HCT116 (cell line): ENCODE results near the gene UPP2. TPM values are rescaled to one million over a fixed set of nuclear protein-coding genes. Genes with fewer than 3 reads are reported as not detected.

Experiments used
- ATAC-seq: fragments of 200-7000 bp; cut with Tn5 transposase; 2 replicates; pipeline ENCODE4 v1.9.1; 2020; ENCODE audit warnings: mild to moderate bottlenecking, moderate library complexity
- BruUV-seq: library from RNA; stranded (reverse); fragments of 400-500 nt; replicated peaks from 2 replicates; lab custom pipeline; 2021; lab: Mats Ljungman, UMichigan
- CTCF ChIA-PET: fragments of 300-600 bp; sonication (Branson Sonifier 250); formaldehyde crosslinking; loops from one replicate; lab custom pipeline; 2021; ENCODE audit warnings: antibody characterized with exemption; lab: Charles Lee
- POLR2A ChIA-PET: fragments of 300-600, 350-600 bp; sonication (Branson Sonifier 250); formaldehyde crosslinking; loops from one replicate; lab custom pipeline; 2021; ENCODE audit warnings: antibody characterized with exemption; lab: Charles Lee
- RAD21 ChIA-PET, 2 experiments: fragments of 300-600 bp; sonication (Branson Sonifier 250); formaldehyde crosslinking; loops; one replicate each; lab custom pipeline; 2023; ENCODE audit warnings: low total read pairs in 2 of 2; ENCODE audit not compliant: uncharacterized antibody in 2 of 2, unreplicated experiment in 2 of 2, low non-redundant PET in 1 of 2; lab: Charles Lee
- DNase-seq: peaks from one replicate; pipeline ENCODE4 v3.0.0-alpha.2; 2010; ENCODE audit warnings: low read depth, low spot score
- H2AFZ ChIP-seq: fragments of 200-600 bp; shearing (Covaris generic), sonication (generic); 2 replicates; pipeline ENCODE4 v1.6.1; 2017; ENCODE audit warnings: low read depth, mixed run types, mixed read lengths, antibody characterized with exemption, low read length; ENCODE audit not compliant: poor library complexity, severe bottlenecking
- H3K27ac ChIP-seq: 2 replicates; pipeline ENCODE4 v1.5.1; 2012; ENCODE audit warnings: low read depth, low read length
- H3K27me3 ChIP-seq: fragments of 200-600 bp; sonication (generic); 2 replicates; pipeline ENCODE4 v1.6.1; 2016; ENCODE audit warnings: mixed run types, low read length, mixed read lengths; ENCODE audit not compliant: insufficient read depth
- H3K36me3 ChIP-seq, 2 experiments: fragments of 200-500 bp in 1 of 2; fragments of 200-600 bp in 1 of 2; sonication (Bioruptor generic) in 1 of 2; sonication (generic) in 1 of 2; 2 replicates each; pipeline versions ENCODE4 v1.5.1 to v1.6.1; 2014 to 2016; ENCODE audit warnings: low read length in 2 of 2, inconsistent platforms in 1 of 2, mixed read lengths in 1 of 2, mixed run types in 1 of 2; ENCODE audit not compliant: insufficient read depth in 2 of 2, control insufficient read depth in 1 of 2
- H3K4me1 ChIP-seq, 2 experiments: fragments of 200-600 bp in 1 of 2; sonication (generic) in 1 of 2; 2 replicates each; pipeline versions ENCODE4 v1.5.1 to v1.6.1; 2012 to 2017; ENCODE audit warnings: low read length in 2 of 2, inconsistent platforms in 1 of 2, mild to moderate bottlenecking in 1 of 2, mixed read lengths in 1 of 2, mixed run types in 1 of 2, moderate library complexity in 1 of 2; ENCODE audit not compliant: insufficient read depth in 2 of 2, control insufficient read depth in 1 of 2
- H3K4me2 ChIP-seq: fragments of 200-600 bp; sonication (generic); 2 replicates; pipeline ENCODE4 v1.6.1; 2017; ENCODE audit warnings: mixed run types, low read length, mixed read lengths
- H3K4me3 ChIP-seq, 2 experiments: fragments of 200-600 bp in 1 of 2; sonication (generic) in 1 of 2; replicated peaks in 1 of 2; 2 replicates each; pipeline ENCODE4 v1.5.1; 2011 to 2016; ENCODE audit warnings: low read length in 2 of 2, control low read depth in 1 of 2, low read depth in 1 of 2, mild to moderate bottlenecking in 1 of 2, mixed read lengths in 1 of 2, mixed run types in 1 of 2
- H3K79me2 ChIP-seq: fragments of 200-600 bp; sonication (generic); 2 replicates; pipeline ENCODE4 v1.6.1; 2017; ENCODE audit warnings: mild to moderate bottlenecking, mixed run types, low read length, moderate library complexity, mixed read lengths; ENCODE audit not compliant: insufficient read depth
- H3K9ac ChIP-seq: fragments of 200-600 bp; sonication (generic); 2 replicates; pipeline ENCODE4 v1.6.1; 2016; ENCODE audit warnings: low read length, mixed read lengths
- H3K9me2 ChIP-seq: fragments of 200-600 bp; sonication (generic), shearing (Covaris generic); 2 replicates; pipeline ENCODE4 v1.6.1; 2017; ENCODE audit warnings: mixed run types, mild to moderate bottlenecking, moderate library complexity; ENCODE audit not compliant: insufficient read depth
- H3K9me3 ChIP-seq, 2 experiments: fragments of 200-500 bp in 1 of 2; fragments of 200-600 bp in 1 of 2; sonication (Bioruptor generic) in 1 of 2; sonication (generic) in 1 of 2; 2 replicates each; pipeline ENCODE4 v1.6.1; 2014 to 2017; ENCODE audit warnings: low read length in 2 of 2, mixed read lengths in 2 of 2, inconsistent platforms in 1 of 2, low read depth in 1 of 2, mild to moderate bottlenecking in 1 of 2, mixed run types in 1 of 2, moderate library complexity in 1 of 2; ENCODE audit not compliant: control insufficient read depth in 1 of 2, insufficient read depth in 1 of 2
- H4K20me1 ChIP-seq: fragments of 200-600 bp; sonication (generic), shearing (Covaris generic); 2 replicates; pipeline ENCODE4 v1.6.1; 2017; ENCODE audit warnings: mixed run types, mild to moderate bottlenecking, moderate library complexity; ENCODE audit not compliant: insufficient read depth
- EGR1 ChIP-seq: IDR thresholded peaks from 2 replicates; pipeline ENCODE4 v1.6.1; 2012; ENCODE audit warnings: low read depth
- ELF1 ChIP-seq: IDR thresholded peaks from 2 replicates; pipeline ENCODE4 v1.6.1; 2012; ENCODE audit warnings: low read depth, borderline replicate concordance
- EZH2 ChIP-seq: fragments of 200-600 bp; sonication (generic); IDR thresholded peaks from 2 replicates; pipeline ENCODE4 v1.6.1; 2017; ENCODE audit warnings: antibody characterized with exemption, mixed run types
- EZH2phosphoT487 ChIP-seq: fragments of 200-600 bp; IDR thresholded peaks from 2 replicates; pipeline ENCODE4 v1.6.1; 2018; ENCODE audit warnings: antibody characterized with exemption, borderline replicate concordance
- FOSL1 ChIP-seq: IDR thresholded peaks from 2 replicates; pipeline ENCODE4 v1.6.1; 2012; ENCODE audit warnings: low read depth
- JUND ChIP-seq: IDR thresholded peaks from 2 replicates; pipeline ENCODE4 v1.6.1; 2012
- POLR2A ChIP-seq: IDR thresholded peaks from 2 replicates; pipeline ENCODE4 v1.7.0; 2011; ENCODE audit warnings: borderline replicate concordance; ENCODE audit not compliant: insufficient read depth, insufficient read length; ENCODE audit errors: extremely low read depth
- SIN3A ChIP-seq: IDR thresholded peaks from 2 replicates; pipeline ENCODE4 v1.6.1; 2012; ENCODE audit warnings: low read depth
- SP1 ChIP-seq: IDR thresholded peaks from 2 replicates; pipeline ENCODE4 v1.6.1; 2012; ENCODE audit warnings: low read depth
- SRF ChIP-seq: IDR thresholded peaks from 2 replicates; pipeline ENCODE4 v1.6.1; 2012; ENCODE audit warnings: low read depth
- TCF7L2 ChIP-seq: IDR thresholded peaks from 2 replicates; pipeline ENCODE4 v1.7.0; 2011; ENCODE audit warnings: borderline replicate concordance, inconsistent platforms; ENCODE audit not compliant: insufficient read depth, insufficient read length; ENCODE audit errors: extremely low read depth
- YY1 ChIP-seq: IDR thresholded peaks from 2 replicates; pipeline ENCODE4 v1.6.1; 2011; ENCODE audit warnings: low read length, low read depth, moderate library complexity, mild to moderate bottlenecking; ENCODE audit not compliant: insufficient replicate concordance; ENCODE audit errors: extremely low read depth
- ZFX ChIP-seq: fragments of 450-650 bp; IDR thresholded peaks from 2 replicates; pipeline ENCODE4 v1.6.1; 2017
- ZNF274 ChIP-seq: fragments of 200-500 bp; sonication (Bioruptor generic); IDR thresholded peaks from 2 replicates; pipeline ENCODE4 v1.6.1; 2014; ENCODE audit warnings: mild to moderate bottlenecking, low read depth, low read length, inconsistent platforms
- intact Hi-C: fragments of 100-400 bp; cut with micrococcal nuclease; formaldehyde crosslinking; loops from 2 replicates; pipeline ENCODE4 v1.10.0; 2022
- total RNA-seq: library from RNA; stranded (reverse); gene quantifications from one replicate; pipeline ENCODE4 v1.2.1, GENCODE V29; 2021; ENCODE audit not compliant: unreplicated experiment
- TF ChIP-seq, protein P1 (sequence below): IDR thresholded peaks from 2 replicates; pipeline ENCODE4 v1.6.1; 2012
- TF ChIP-seq, protein P2 (sequence below): IDR thresholded peaks from 2 replicates; pipeline ENCODE4 v1.6.1; 2012
- TF ChIP-seq, protein P3 (sequence below): IDR thresholded peaks from 2 replicates; pipeline ENCODE4 v1.6.1; 2011; ENCODE audit warnings: mild to moderate bottlenecking, low read length, moderate library complexity; ENCODE audit not compliant: insufficient replicate concordance; ENCODE audit errors: extremely low read depth

The UPP2 gene
- total RNA-seq, 1 experiment from 2014 or later, result not detected

DNA sequence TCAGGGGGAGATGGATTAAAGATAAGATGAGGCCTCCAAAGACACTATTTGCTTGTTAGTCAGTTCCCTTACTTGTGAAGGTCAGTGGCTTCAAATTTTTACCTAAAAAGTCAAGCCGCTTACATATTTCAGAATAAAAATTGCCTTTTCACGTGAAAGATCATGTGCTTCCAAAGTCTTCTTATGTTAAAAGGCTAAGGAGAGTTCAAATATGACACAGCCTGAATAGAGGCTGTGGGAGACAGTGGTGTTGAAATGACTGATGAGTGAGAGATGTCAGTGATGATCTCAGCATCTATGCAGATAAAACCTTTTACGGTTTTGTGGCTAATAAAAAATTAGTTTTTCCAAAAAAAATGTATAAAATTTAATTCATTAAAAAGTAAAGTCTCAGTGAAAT lies 40.5 kb downstream of the UPP2 start:
- H3K9me2 ChIP-seq, result no peaks in the 10 kb centered on the region
- no peak for DNase-seq
- H3K27me3 ChIP-seq, result no peaks in the 10 kb centered on the region
- no peaks in the 10 kb centered on the region for H3K36me3 ChIP-seq
- RAD21 ChIA-PET, result no interaction called here
- H2AFZ ChIP-seq, result no peak overlapping the region
- H3K9ac ChIP-seq, result no peak overlapping the region
- no peaks in the 10 kb centered on the region for H4K20me1 ChIP-seq
- H3K4me3 ChIP-seq, result no peak overlapping the region
- H3K79me2 ChIP-seq, result no peaks in the 10 kb centered on the region
- no peak overlapping the region for H3K27ac ChIP-seq
- no TSS peak for BruUV-seq
- no peaks in the 10 kb centered on the region for H3K9me3 ChIP-seq
- no peak overlapping the region for H3K4me2 ChIP-seq
- POLR2A ChIA-PET, result no interaction called here
- peaks cover 0 to 9% of the 10 kb centered on the region in 2 experiments; a peak in 2 of 4 replicates for H3K4me1 ChIP-seq
- no peak for TF ChIP-seq SIN3A
- TF ChIP-seq, protein P1, sequence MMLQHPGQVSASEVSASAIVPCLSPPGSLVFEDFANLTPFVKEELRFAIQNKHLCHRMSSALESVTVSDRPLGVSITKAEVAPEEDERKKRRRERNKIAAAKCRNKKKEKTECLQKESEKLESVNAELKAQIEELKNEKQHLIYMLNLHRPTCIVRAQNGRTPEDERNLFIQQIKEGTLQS, result no peak
- TF ChIP-seq SRF, result no peak
- TF ChIP-seq, protein P2, sequence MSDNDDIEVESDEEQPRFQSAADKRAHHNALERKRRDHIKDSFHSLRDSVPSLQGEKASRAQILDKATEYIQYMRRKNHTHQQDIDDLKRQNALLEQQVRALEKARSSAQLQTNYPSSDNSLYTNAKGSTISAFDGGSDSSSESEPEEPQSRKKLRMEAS, result no peak
- TF ChIP-seq SP1, result no peak
- no peak for TF ChIP-seq EGR1
- TF ChIP-seq EZH2phosphoT487, result no peak
- TF ChIP-seq ZNF274, result no peak
- no peak for TF ChIP-seq ZFX
- TF ChIP-seq, protein P3, sequence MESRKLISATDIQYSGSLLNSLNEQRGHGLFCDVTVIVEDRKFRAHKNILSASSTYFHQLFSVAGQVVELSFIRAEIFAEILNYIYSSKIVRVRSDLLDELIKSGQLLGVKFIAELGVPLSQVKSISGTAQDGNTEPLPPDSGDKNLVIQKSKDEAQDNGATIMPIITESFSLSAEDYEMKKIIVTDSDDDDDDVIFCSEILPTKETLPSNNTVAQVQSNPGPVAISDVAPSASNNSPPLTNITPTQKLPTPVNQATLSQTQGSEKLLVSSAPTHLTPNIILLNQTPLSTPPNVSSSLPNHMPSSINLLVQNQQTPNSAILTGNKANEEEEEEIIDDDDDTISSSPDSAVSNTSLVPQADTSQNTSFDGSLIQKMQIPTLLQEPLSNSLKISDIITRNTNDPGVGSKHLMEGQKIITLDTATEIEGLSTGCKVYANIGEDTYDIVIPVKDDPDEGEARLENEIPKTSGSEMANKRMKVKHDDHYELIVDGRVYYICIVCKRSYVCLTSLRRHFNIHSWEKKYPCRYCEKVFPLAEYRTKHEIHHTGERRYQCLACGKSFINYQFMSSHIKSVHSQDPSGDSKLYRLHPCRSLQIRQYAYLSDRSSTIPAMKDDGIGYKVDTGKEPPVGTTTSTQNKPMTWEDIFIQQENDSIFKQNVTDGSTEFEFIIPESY, result no peak
- no peak for TF ChIP-seq POLR2A
- TF ChIP-seq TCF7L2, result no peak
- no peak for TF ChIP-seq YY1
- no peak for TF ChIP-seq EZH2
- no peak for TF ChIP-seq ELF1
- TF ChIP-seq JUND, result no peak
- no peak for TF ChIP-seq FOSL1
- TF ChIP-seq, all 23 proteins: peak for 0
- ATAC-seq, result no peak
- intact Hi-C loops, result no loop called here
- CTCF ChIA-PET, result no interaction called here
